GM21825 (cell line): ENCODE measurements around the gene RNASEH1.
A peak's percentile ranks its signal among the peaks of the same experiment; 100 is the strongest.
"Not testable (repeated sequence)": the region's sequence is repeated elsewhere in the genome, so short reads cannot be mapped to it uniquely, and the experiment has no call there.

ENCODE experiments used
- ATAC-seq: cut with Tn5 transposase; IDR thresholded peaks from one replicate; pipeline ENCODE4 v1.9.1; 2021; ENCODE audit warnings: mild to moderate bottlenecking, moderate library complexity; ENCODE audit not compliant: unreplicated experiment

The RNASEH1 gene

GRCh38 chr2:3522961-3523421, 35.1 kb downstream of the RNASEH1 start:
- no peak for ATAC-seq

- ATAC-seq: no peak
Measured at GRCh38 chr2:3520591-3520990, 37.5 kb downstream of the RNASEH1 start.

DNA sequence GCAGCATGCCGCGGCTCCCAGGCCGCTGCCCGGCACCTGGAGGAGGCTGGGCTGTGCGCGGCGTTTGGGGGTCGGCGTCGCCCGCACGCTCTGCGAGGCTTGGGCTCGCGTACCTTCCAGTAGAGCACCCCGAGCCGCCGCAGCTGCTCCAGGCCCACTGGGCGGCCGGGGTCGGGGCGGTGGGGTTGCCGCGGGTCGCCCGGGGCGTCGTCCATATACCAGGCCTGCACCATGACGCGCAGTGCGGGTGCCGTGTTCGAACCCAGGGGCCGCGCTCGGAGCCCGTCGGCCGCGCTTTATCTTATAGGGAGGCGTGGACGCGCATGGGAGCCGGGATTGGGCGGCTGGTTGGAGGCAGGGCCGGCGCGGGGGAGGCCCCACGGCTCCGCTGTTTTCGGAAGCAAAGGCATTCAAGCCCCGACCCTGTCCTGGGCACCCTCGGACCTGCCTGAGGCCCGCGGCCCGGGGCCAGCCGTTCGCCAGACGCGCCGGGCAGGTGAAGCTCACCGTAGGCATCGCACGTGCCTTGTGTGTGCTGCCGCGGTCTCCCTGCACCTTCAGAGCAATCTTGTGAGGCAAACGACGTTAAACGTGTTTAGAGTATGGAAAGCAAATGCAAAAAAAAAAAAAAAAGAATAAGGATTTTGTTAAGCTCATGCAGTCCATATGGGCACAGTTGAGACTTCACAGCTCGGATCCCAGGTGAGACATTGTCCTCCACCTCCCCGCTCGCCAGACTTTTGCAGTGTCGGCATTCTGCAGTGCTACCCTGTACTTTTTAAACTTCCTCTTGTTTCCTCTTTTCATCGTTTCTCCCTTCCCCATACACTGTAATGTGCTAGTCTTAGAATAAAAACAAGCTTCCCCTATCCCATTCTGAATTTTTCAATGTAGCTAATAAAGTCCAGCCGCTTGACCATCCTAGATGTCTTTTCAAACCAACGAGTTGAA, 38.6 kb downstream of the RNASEH1 start, which contains the start of gene ADI1:
Gene ADI1, minus strand, starts transcription at position 277 of the 951 bp plus-strand sequence. Its CDS starts 44 bp downstream, at position 233.
- ATAC-seq: peak; percentile 61

- ATAC-seq: peak; percentile 88
Measured at GRCh38 chr2:3518496-3519254, 39.5 kb downstream of the RNASEH1 start.

GRCh38 chr2:3517948-3518495, 40.1 kb downstream of the RNASEH1 start:
- no peak for ATAC-seq

- ATAC-seq: no peak
Measured at GRCh38 chr2:3516831-3517230, 41.3 kb downstream of the RNASEH1 start.

DNA sequence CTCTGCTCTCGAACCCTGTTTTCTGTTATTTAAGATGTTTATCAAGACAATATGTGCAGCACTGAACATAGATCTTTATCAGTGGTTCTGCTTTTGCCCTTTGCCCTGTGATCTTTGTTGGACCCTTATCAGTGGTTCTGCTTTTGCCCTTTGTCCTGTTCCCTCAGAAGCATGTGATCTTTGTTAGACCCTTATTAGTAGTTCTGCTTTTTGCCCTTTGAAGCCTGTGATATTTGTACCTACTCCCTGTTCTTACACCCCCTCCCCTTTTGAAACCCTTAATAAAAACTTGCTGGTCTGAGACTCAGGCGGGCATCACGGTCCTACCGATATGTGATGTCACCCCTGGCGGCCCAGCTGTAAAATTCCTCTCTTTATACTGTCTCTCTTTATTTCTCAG, 42.7 kb downstream of the RNASEH1 start:
- not testable (repeated sequence) for ATAC-seq

DNA sequence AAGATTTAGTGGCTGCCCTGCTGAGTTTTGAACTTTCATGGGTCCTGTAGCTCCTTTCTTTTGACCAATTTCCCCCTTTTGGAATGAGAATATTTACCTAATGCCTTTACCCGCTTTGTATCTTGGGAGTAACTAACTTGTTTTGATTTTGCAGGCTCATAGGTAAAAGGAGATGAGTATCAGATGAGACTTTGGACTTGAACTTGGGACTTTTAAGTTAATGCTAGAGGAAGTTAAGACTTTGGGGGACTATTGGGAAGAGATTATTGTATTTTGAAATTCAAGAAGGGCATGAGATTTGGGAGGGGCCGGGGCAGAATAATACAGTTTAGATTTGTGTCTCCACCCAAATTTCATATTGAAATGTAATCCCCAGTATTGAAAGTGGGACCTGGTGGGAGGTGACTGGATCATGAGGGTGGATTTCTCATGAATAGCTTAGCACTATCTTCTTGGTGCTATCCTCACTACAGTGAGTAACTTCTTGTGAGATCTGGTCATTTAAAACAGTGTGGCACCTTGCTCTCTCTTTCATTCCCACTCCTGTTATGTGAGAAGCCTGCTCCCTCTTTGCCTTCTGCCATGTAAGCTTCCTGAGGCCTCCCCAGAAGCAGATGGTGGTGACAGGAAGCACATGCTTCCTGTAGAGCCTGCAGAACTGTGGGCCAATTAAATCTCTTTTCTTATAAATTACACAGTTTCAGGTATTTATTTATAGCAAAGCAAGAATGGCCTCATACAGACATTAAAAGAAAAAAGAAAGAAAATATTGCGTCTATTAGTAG, 44.9 kb downstream of the RNASEH1 start:
- ATAC-seq: no peak

DNA sequence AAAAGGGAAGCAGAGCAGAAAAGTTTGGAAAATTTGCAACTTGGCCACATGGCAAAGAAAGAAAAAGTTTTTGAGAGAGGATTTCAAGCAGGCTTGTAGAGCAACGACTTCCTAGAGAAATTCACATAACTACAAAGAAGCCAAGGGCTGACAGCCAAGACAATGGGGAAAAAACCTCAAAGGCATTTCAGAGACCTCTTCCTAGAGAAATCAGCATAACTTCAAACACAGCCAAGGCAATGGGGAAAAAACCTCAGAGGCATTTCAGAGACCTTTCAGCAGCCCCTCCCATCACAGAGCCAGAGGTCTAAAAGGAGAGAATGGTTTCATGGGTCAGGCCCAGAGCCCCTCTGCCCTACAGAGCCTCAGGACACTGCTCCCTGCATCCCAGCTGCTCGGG, 46.0 kb downstream of the RNASEH1 start:
- no peak for ATAC-seq

DNA sequence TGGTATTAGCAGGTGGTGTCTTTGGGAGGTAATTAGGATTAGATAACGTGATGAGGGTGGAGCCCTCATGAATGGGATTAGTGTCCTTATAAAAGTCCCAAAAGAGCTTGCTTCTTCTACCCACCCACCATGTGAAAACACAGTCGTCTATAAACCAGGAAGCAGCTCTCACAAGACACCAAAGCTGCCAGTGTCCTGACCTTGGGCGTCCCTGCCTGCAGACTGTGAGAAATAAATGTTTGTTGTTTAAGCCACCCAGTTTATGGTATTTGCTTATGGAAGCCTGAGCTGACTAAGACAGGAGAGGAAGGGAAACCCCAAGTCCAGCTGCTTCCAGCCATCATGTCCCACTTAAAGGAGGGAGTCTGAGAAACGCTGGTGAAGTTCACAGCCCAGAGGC, 52.4 kb downstream of the RNASEH1 start:
- no peak for ATAC-seq

- ATAC-seq: no peak
Measured at GRCh38 chr2:3504741-3505140, 53.4 kb downstream of the RNASEH1 start.

DNA sequence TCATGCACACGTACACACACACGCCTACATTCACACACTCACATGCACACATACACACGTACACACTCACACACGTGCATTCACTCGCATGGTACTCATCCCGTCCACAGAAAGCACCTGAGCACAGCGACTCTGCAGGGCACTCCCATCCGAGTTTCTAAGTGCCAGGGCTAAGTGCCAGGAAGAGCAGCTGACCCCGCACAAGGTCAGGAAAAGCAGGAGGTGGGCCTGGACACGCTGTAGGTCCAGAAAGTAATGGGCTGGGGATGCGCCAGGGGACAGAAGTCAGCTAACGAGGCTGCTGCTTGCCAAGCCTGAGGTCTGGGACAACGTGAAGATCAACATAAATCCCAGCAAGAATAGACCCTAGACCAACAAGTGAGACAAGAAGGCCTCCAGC, 54.6 kb downstream of the RNASEH1 start:
- no peak for ATAC-seq

GRCh38 chr2:3503046-3503445, 55.1 kb downstream of the RNASEH1 start:
- no peak for ATAC-seq

DNA sequence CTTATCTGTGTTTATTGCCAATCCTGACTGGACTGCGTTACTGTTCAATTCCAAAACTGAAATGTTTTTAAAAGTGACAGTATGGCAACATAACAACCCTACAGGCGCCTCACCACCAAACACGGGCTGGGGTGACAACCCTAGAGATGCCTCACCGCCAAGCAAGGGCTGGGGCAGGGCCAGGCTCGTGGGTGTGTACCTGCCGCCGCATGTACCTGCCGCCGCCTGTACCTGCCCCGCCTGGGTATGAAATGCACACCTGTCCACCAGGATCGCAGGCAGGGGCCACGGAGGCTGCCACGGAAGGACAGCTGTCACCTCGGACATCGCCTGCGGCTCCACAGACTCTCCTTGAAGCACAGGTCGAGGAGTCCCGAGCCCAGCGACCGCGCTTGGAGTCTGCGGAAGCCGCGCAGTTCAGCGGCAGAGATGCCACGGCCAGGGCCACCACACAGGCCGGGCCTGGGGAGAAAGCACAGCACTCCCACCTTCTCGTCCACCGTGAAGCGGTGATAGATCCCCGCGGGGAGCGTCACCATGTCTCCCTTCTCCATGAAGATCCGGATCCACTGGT, 57.7 kb downstream of the RNASEH1 start:
- no peak for ATAC-seq

DNA sequence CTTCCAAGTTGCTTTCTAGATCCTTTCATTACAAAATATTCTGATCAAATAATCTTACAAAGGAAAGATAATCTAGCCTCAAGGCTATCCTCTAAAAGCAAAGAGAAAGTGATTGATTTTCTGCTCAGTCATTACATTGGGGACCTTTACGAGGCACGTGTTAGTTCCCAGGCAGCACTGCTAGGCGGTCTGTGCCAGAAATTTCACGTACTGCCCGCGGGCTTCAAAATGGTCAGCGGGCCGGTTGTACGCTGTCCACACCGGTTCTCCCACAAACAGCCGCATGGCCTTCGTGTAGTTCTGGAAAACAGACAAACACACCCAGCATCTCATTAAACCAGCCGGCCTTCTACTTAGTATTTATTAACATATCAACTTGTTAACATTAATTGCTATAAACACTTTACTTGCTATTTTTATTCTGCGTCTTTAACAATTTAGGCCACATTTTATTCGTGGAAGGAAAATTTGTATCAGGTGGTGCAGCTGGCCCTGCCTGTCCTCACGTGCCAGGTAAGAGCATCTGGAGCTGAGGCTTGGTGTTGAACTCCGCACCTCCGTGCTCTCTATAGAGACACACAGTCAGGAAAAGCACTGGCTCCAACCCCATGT, 59.2 kb downstream of the RNASEH1 start:
- no peak for ATAC-seq

DNA sequence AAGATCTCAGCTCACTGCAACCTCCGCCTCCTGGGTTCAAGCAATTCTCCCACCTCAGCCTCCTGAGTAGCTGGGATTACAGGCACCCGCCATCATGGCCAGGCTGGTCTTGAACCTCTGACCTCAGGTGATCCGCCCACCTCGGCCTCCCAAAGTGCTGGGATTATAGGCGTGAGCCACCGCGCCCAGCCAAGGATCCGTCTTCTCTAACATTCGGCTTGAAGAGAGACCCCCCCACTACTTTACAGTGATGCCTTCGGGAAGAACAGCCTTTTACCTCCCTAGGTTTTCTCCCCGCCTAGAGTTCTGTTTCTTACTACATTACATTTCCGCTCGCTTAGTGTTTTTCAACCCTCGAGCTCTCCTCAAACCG, 61.4 kb downstream of the RNASEH1 start:
- not testable (repeated sequence) for ATAC-seq
